ENCODE results near the gene CLRN3.

GRCh38 chr10:127882391-127882790, 10.3 kb downstream of the CLRN3 start:
- TF ChIP-seq CTCF (conservative IDR thresholded peaks at IDR 0.05 in 1 of 2, IDR thresholded peaks at IDR 0.05 in 1 of 2; ENCODE audit: low read depth in 1 of 2, low read length in 2 of 2) = no peak
- TF ChIP-seq EZH2 (IDR thresholded peaks at IDR 0.05; ENCODE audit: low read length, missing control alignments) = no peak
